Liver (tissue), 9 donors: ENCODE results near the gene MEG3. TPM values are rescaled to one million over a fixed set of nuclear protein-coding genes. Genes with fewer than 3 reads are reported as not detected.

Experiments used
- DNase-seq: peaks from one replicate; pipeline ENCODE4 v3.0.0-alpha.2; 2017; ENCODE audit warnings: low spot score
- H3K27ac ChIP-seq, 2 donors: one replicate each; pipeline ENCODE4 v1.7.0; 2013; ENCODE audit warnings: inconsistent platforms in 2 of 2, low read length in 2 of 2, control low read depth in 1 of 2, low read depth in 1 of 2, mild to moderate bottlenecking in 1 of 2
- H3K27me3 ChIP-seq, 4 donors: one replicate each; pipeline versions ENCODE4 v1.6.1 to v1.7.0; 2013; ENCODE audit warnings: low read length in 3 of 4, inconsistent platforms in 1 of 4, mild to moderate bottlenecking in 1 of 4, moderate library complexity in 1 of 4; ENCODE audit not compliant: control insufficient read depth in 4 of 4, insufficient read depth in 4 of 4
- H3K36me3 ChIP-seq, 4 donors: one replicate each; pipeline versions ENCODE4 v1.6.1 to v1.7.0; 2013; ENCODE audit warnings: low read length in 3 of 4, mild to moderate bottlenecking in 3 of 4, low read depth in 1 of 4, moderate library complexity in 1 of 4; ENCODE audit not compliant: control insufficient read depth in 4 of 4, insufficient read depth in 3 of 4
- H3K4me1 ChIP-seq, 4 donors: one replicate each; pipeline versions ENCODE4 v1.6.1 to v1.7.0; 2013; ENCODE audit warnings: low read length in 3 of 4, mild to moderate bottlenecking in 3 of 4, moderate library complexity in 1 of 4; ENCODE audit not compliant: control insufficient read depth in 4 of 4, insufficient read depth in 4 of 4
- H3K4me3 ChIP-seq, 3 donors: one replicate each; pipeline versions ENCODE4 v1.6.1 to v1.7.0; 2013; ENCODE audit warnings: low read length in 3 of 3, control low read depth in 1 of 3, low read depth in 1 of 3, mild to moderate bottlenecking in 1 of 3
- H3K9ac ChIP-seq, 2 donors: one replicate each; pipeline ENCODE4 v1.7.0; 2013; ENCODE audit warnings: low read length in 2 of 2, mild to moderate bottlenecking in 2 of 2, moderate library complexity in 2 of 2, control low read depth in 1 of 2, low read depth in 1 of 2
- H3K9me3 ChIP-seq, 4 donors: one replicate each; pipeline versions ENCODE4 v1.6.1 to v1.7.0; 2013; ENCODE audit warnings: low read length in 3 of 4; ENCODE audit not compliant: control insufficient read depth in 4 of 4
- CTCF ChIP-seq: fragments of 150-350 bp; IDR thresholded peaks from 2 replicates; pipeline ENCODE4 v1.5.1; 2017; ENCODE audit warnings: improper control_type of control experiment, low read depth, low read length; ENCODE audit not compliant: missing input control
- FOXA1 ChIP-seq: IDR thresholded peaks from 2 replicates; pipeline ENCODE4 v1.6.1; 2016; ENCODE audit warnings: antibody characterized with exemption
- FOXA2 ChIP-seq: IDR thresholded peaks from 2 replicates; pipeline ENCODE4 v1.6.1; 2016; ENCODE audit warnings: antibody characterized with exemption
- GABPA ChIP-seq, 2 donors: IDR thresholded peaks in 1 of 2; conservative IDR thresholded peaks in 1 of 2; 2 replicates each; pipeline ENCODE4 v1.6.1; 2016; ENCODE audit warnings: antibody characterized with exemption in 2 of 2, mild to moderate bottlenecking in 1 of 2, moderate library complexity in 1 of 2
- HNF4A ChIP-seq, 2 donors: conservative IDR thresholded peaks; 2 replicates each; pipeline ENCODE4 v1.6.1; 2016; ENCODE audit warnings: antibody characterized with exemption in 2 of 2, mild to moderate bottlenecking in 2 of 2
- HNF4G ChIP-seq: IDR thresholded peaks from 2 replicates; pipeline ENCODE4 v1.6.1; 2016; ENCODE audit warnings: antibody characterized with exemption
- JUND ChIP-seq, 2 donors: IDR thresholded peaks; 2 replicates each; pipeline ENCODE4 v1.6.1; 2016; ENCODE audit warnings: antibody characterized with exemption in 2 of 2
- MAX ChIP-seq: IDR thresholded peaks from 2 replicates; pipeline ENCODE4 v1.6.1; 2016; ENCODE audit warnings: antibody characterized with exemption
- NR2F2 ChIP-seq: IDR thresholded peaks from 2 replicates; pipeline ENCODE4 v1.6.1; 2016; ENCODE audit warnings: antibody characterized with exemption
- RAD21 ChIP-seq, 2 donors: IDR thresholded peaks; 2 replicates each; pipeline ENCODE4 v1.6.1; 2016; ENCODE audit warnings: antibody characterized with exemption in 2 of 2, mild to moderate bottlenecking in 2 of 2
- REST ChIP-seq: IDR thresholded peaks from 2 replicates; pipeline ENCODE4 v1.6.1; 2016; ENCODE audit warnings: antibody characterized with exemption, mild to moderate bottlenecking
- RXRA ChIP-seq, 2 donors: IDR thresholded peaks; 2 replicates each; pipeline ENCODE4 v1.6.1; 2017 to 2018; ENCODE audit warnings: antibody characterized with exemption in 2 of 2, mild to moderate bottlenecking in 1 of 2
- SP1 ChIP-seq: IDR thresholded peaks from 2 replicates; pipeline ENCODE4 v1.6.1; 2018; ENCODE audit warnings: antibody characterized with exemption, mild to moderate bottlenecking
- TAF1 ChIP-seq: conservative IDR thresholded peaks from 2 replicates; pipeline ENCODE4 v1.6.1; 2016; ENCODE audit warnings: antibody characterized with exemption, mild to moderate bottlenecking
- YY1 ChIP-seq: IDR thresholded peaks from 2 replicates; pipeline ENCODE4 v1.6.1; 2016; ENCODE audit warnings: antibody characterized with exemption, mild to moderate bottlenecking
- ZBTB33 ChIP-seq: IDR thresholded peaks from 2 replicates; pipeline ENCODE4 v1.6.1; 2016; ENCODE audit warnings: antibody characterized with exemption
- WGBS: extraction: QIAGEN DNeasy Blood & Tissue Kit; methylation state at CpG from one replicate; pipeline ENCODE4 v1.1.7; 2013; 5-methylcytosine and 5-hydroxymethylcytosine counted together
- polyA plus RNA-seq, 2 donors: library from polyadenylated mRNA; stranded (reverse) in 1 of 2; unstranded in 1 of 2; fragments of 200-250 nt in 1 of 2; fragments of >200 nt in 1 of 2; fragmentation: Nextera tagmentation in 1 of 2; extraction: Ambion mirVana in 1 of 2; gene quantifications; one replicate each; pipeline versions ENCODE4 v1.2.1 to v1.2.3, GENCODE V29; 2013 to 2015
- total RNA-seq, 2 donors: library from RNA; depleted of rRNA; stranded (reverse); fragments of >200 nt; gene quantifications; one replicate each; pipeline ENCODE4 v1.2.3, GENCODE V29; 2014
- TF ChIP-seq, protein P1 (sequence below): IDR thresholded peaks from 2 replicates; pipeline ENCODE4 v1.6.1; 2016; ENCODE audit warnings: antibody characterized with exemption
- donor health status: healthy.
- donor health status: healthy.
- donor health status: healthy.
- donor health status: healthy.
- donor health status: healthy.

Gene MEG3
- total and polyA plus RNA-seq, 4 donors = 12.3 to 485 (median 23.1) TPM

DNA sequence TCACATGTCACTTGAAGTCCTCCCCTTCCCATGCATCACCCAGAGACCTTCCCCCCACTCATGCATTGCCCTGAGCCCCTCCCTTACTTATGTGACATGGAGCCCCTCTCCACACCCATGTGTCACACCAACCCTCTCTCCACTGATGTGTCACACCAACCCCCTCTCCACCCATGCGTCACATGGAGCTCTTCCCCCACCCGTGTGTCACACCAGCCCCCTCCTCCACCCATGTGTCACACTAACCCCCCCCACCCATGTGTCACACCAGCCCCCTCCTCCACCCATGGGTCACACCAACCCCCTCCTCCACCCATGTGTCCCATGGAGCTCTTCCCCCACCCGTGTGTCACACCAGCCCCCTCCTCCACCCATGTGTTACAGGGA, 47.2 kb downstream of the MEG3 start (continued):
- TF ChIP-seq CTCF (no peak), RXRA (IDR thresholded peaks at IDR 0.05) (no peak)

GRCh38 chr14:100874051-100874410, 48.1 kb downstream of the MEG3 start:
- no peaks in the 10 kb centered on the region for H3K27me3 ChIP-seq
- no peak overlapping the region for H3K9ac ChIP-seq
- TF ChIP-seq NR2F2 (no peak), JUND (IDR thresholded peaks at IDR 0.05) (no peak), CTCF (no peak), HNF4G (no peak), FOXA2 (no peak), HNF4A (conservative IDR thresholded peaks at IDR 0.05) (no peak), RXRA (IDR thresholded peaks at IDR 0.05) (no peak)
- no peak overlapping the region for H3K4me3 ChIP-seq
- DNase-seq = no peak
- H3K27ac ChIP-seq = no peak overlapping the region
- no peaks in the 10 kb centered on the region for H3K4me1 ChIP-seq
- no peaks in the 10 kb centered on the region for H3K36me3 ChIP-seq
- WGBS = 93% methylated on average over 4 of the region's 4 CpGs
- H3K9me3 ChIP-seq = no peaks in the 10 kb centered on the region

GRCh38 chr14:100874411-100875091, 48.6 kb downstream of the MEG3 start:
- TF ChIP-seq SP1 (no peak), ZBTB33 (no peak), YY1 (no peak), CTCF (no peak), JUND (IDR thresholded peaks at IDR 0.05) (no peak), FOXA1 (no peak), REST (no peak), TAF1 (no peak), NR2F2 (no peak), GABPA (IDR thresholded peaks at IDR 0.05 in 1 of 2, conservative IDR thresholded peaks at IDR 0.05 in 1 of 2) (no peak), FOXA2 (no peak), HNF4G (no peak), RAD21 (IDR thresholded peaks at IDR 0.05) (no peak), MAX (no peak)
- TF ChIP-seq, protein P1, sequence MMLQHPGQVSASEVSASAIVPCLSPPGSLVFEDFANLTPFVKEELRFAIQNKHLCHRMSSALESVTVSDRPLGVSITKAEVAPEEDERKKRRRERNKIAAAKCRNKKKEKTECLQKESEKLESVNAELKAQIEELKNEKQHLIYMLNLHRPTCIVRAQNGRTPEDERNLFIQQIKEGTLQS = no peak
- H3K9ac ChIP-seq = no peak overlapping the region
- no peaks in the 10 kb centered on the region for H3K27me3 ChIP-seq
- no peaks in the 10 kb centered on the region for H3K36me3 ChIP-seq
- no peak for DNase-seq
- WGBS = 85% methylated on average over 21 of the region's 21 CpGs
- H3K4me1 ChIP-seq = no peaks in the 10 kb centered on the region
- H3K4me3 ChIP-seq = no peak overlapping the region
- no peaks in the 10 kb centered on the region for H3K9me3 ChIP-seq
- H3K27ac ChIP-seq = no peak overlapping the region
